Measurements from ENCODE around the gene FBXO27.
"Not testable (repeated sequence)": the region's sequence is repeated elsewhere in the genome, so short reads cannot be mapped to it uniquely, and the experiment has no call there.

The FBXO27 gene

GRCh38 chr19:38987745-38988144, 44.6 kb downstream of the FBXO27 start:
- not testable (repeated sequence) for DNase-seq

GRCh38 chr19:38985262-38985661, 47.1 kb downstream of the FBXO27 start:
- DNase-seq, result no peak

GRCh38 chr19:38980583-38981374, 51.6 kb downstream of the FBXO27 start:
- DNase-seq, result no peak

GRCh38 chr19:38979812-38980211, 52.5 kb downstream of the FBXO27 start:
- DNase-seq, result no peak

GRCh38 chr19:38978326-38978689, 54.0 kb downstream of the FBXO27 start:
- peak; percentile 26 for DNase-seq

- DNase-seq, result peak; percentile 79
Measured at GRCh38 chr19:38977445-38978325, 54.7 kb downstream of the FBXO27 start.

- DNase-seq, result no peak
Measured at GRCh38 chr19:38975861-38976271, 56.5 kb downstream of the FBXO27 start.

- DNase-seq, result no peak
Measured at GRCh38 chr19:38975214-38975860, 57.0 kb downstream of the FBXO27 start, which contains the start of gene FBXO17. TSS of gene FBXO17 (minus strand) at chr19:38975742. CDS start at chr19:38950319, 25,423 bp downstream.

- no peak for DNase-seq
Measured at GRCh38 chr19:38974624-38975213, 57.6 kb downstream of the FBXO27 start.
